HEK293 (cell line): ENCODE measurements around the gene ATF1.

Experiments used
- CTCF ChIA-PET: fragments of 350-600 bp; formaldehyde crosslinking; extraction: SDS; loops from one replicate; lab custom pipeline; 2021; ENCODE audit warnings: antibody characterized with exemption; lab: Yijun Ruan, JAX
- POLR2A ChIA-PET: fragments of 300-600 bp; formaldehyde crosslinking; extraction: SDS; loops from one replicate; lab custom pipeline; 2020; ENCODE audit warnings: antibody characterized with exemption, inconsistent platforms; lab: Yijun Ruan, JAX
- H3K27ac ChIP-seq: fragments of 200-500 bp; sonication (Bioruptor generic); 2 replicates; pipeline ENCODE4 v1.5.1; 2014; ENCODE audit warnings: low read depth, low read length, control low read depth, inconsistent platforms; ENCODE audit errors: extremely low read depth
- H3K36me3 ChIP-seq, 2 experiments: fragments of 200-500 bp in 1 of 2; sonication (Bioruptor generic) in 1 of 2; 1 replicate in 1 of 2; 2 replicates in 1 of 2; pipeline ENCODE4 v1.5.1; 2014 to 2017; ENCODE audit warnings: inconsistent platforms in 2 of 2, low read length in 2 of 2; ENCODE audit not compliant: control insufficient read depth in 2 of 2, insufficient read depth in 1 of 2
- H3K4me1 ChIP-seq: fragments of 200-500 bp; sonication (Bioruptor generic); 2 replicates; pipeline ENCODE4 v1.5.1; 2014; ENCODE audit warnings: mild to moderate bottlenecking, low read length, inconsistent platforms; ENCODE audit not compliant: control insufficient read depth, insufficient read depth
- H3K4me3 ChIP-seq: 2 replicates; pipeline ENCODE4 v1.5.1; 2011; ENCODE audit warnings: low read depth, mild to moderate bottlenecking, control low read depth, low read length, moderate library complexity
- H3K9me3 ChIP-seq: fragments of 200-500 bp; sonication (Bioruptor generic); 2 replicates; pipeline ENCODE4 v1.5.1; 2014; ENCODE audit warnings: low read depth, low read length, inconsistent platforms; ENCODE audit not compliant: control insufficient read depth, insufficient read depth
- FEZF1 ChIP-seq: fragments of 450-650 bp; formaldehyde crosslinking; IDR thresholded peaks from 2 replicates; pipeline ENCODE4 v1.5.1; 2016; ENCODE audit warnings: missing biosample characterization, missing genetic modification characterization
- SETDB1 ChIP-seq: IDR thresholded peaks from one replicate; pipeline ENCODE4 v1.6.1; 2017; ENCODE audit warnings: mild to moderate bottlenecking, low read length, moderate library complexity, mixed read lengths; ENCODE audit not compliant: insufficient read length
- ZFP41 ChIP-seq: fragments of 450-650 bp; formaldehyde crosslinking; IDR thresholded peaks from 2 replicates; pipeline ENCODE4 v1.5.1; 2016; ENCODE audit warnings: missing biosample characterization, missing genetic modification characterization, borderline replicate concordance
- ZNF114 ChIP-seq: fragments of 450-650 bp; formaldehyde crosslinking; IDR thresholded peaks from 2 replicates; pipeline ENCODE4 v1.5.0; 2017; ENCODE audit warnings: missing biosample characterization, missing genetic modification characterization
- ZNF2 ChIP-seq: fragments of 450-650 bp; formaldehyde crosslinking; IDR thresholded peaks from 2 replicates; pipeline ENCODE4 v1.5.1; 2016; ENCODE audit warnings: missing biosample characterization, missing genetic modification characterization
- ZNF202 ChIP-seq: fragments of 450-650 bp; formaldehyde crosslinking; IDR thresholded peaks from 2 replicates; pipeline ENCODE4 v1.5.1; 2016; ENCODE audit warnings: missing biosample characterization, missing genetic modification characterization, borderline replicate concordance
- ZNF214 ChIP-seq: fragments of 450-650 bp; formaldehyde crosslinking; IDR thresholded peaks from 2 replicates; pipeline ENCODE4 v1.5.1; 2017; ENCODE audit warnings: missing biosample characterization, mild to moderate bottlenecking, missing genetic modification characterization, borderline replicate concordance
- ZNF221 ChIP-seq: fragments of 450-650 bp; formaldehyde crosslinking; IDR thresholded peaks from 2 replicates; pipeline ENCODE4 v1.5.1; 2017; ENCODE audit warnings: missing biosample characterization, missing genetic modification characterization, borderline replicate concordance
- ZNF223 ChIP-seq: fragments of 450-650 bp; formaldehyde crosslinking; IDR thresholded peaks from 2 replicates; pipeline ENCODE4 v1.5.1; 2016; ENCODE audit warnings: missing biosample characterization, missing genetic modification characterization
- ZNF311 ChIP-seq: fragments of 450-650 bp; formaldehyde crosslinking; IDR thresholded peaks from 2 replicates; pipeline ENCODE4 v1.5.1; 2017; ENCODE audit warnings: missing biosample characterization, missing genetic modification characterization, borderline replicate concordance
- ZNF335 ChIP-seq: fragments of 450-650 bp; formaldehyde crosslinking; conservative IDR thresholded peaks from 2 replicates; pipeline ENCODE4 v1.5.1; 2016; ENCODE audit warnings: missing biosample characterization, missing genetic modification characterization
- ZNF416 ChIP-seq: fragments of 450-650 bp; formaldehyde crosslinking; IDR thresholded peaks from 2 replicates; pipeline ENCODE4 v1.5.1; 2016; ENCODE audit warnings: missing biosample characterization, missing genetic modification characterization
- ZNF423 ChIP-seq: fragments of 450-650 bp; formaldehyde crosslinking; IDR thresholded peaks from 2 replicates; pipeline ENCODE4 v1.5.1; 2016; ENCODE audit warnings: missing biosample characterization, missing genetic modification characterization
- ZNF473 ChIP-seq: fragments of 450-650 bp; formaldehyde crosslinking; IDR thresholded peaks from 2 replicates; pipeline ENCODE4 v1.5.1; 2017; ENCODE audit warnings: missing biosample characterization, missing genetic modification characterization
- ZNF529 ChIP-seq: fragments of 450-650 bp; formaldehyde crosslinking; IDR thresholded peaks from 2 replicates; pipeline ENCODE4 v1.5.1; 2017; ENCODE audit warnings: missing genetic modification characterization, missing biosample characterization; ENCODE audit not compliant: insufficient replicate concordance
- ZNF623 ChIP-seq: fragments of 450-650 bp; formaldehyde crosslinking; IDR thresholded peaks from 2 replicates; pipeline ENCODE4 v1.5.1; 2016; ENCODE audit warnings: missing biosample characterization, missing genetic modification characterization
- ZNF707 ChIP-seq: fragments of 450-650 bp; formaldehyde crosslinking; IDR thresholded peaks from 2 replicates; pipeline ENCODE4 v1.5.1; 2016; ENCODE audit warnings: missing biosample characterization, missing genetic modification characterization
- TF ChIP-seq, protein P1 (sequence below): fragments of 450-650 bp; formaldehyde crosslinking; IDR thresholded peaks from 2 replicates; pipeline ENCODE4 v1.5.0; 2017; ENCODE audit warnings: missing biosample characterization, missing genetic modification characterization, borderline replicate concordance
- TF ChIP-seq, protein P2 (sequence below): fragments of 450-650 bp; formaldehyde crosslinking; IDR thresholded peaks from 2 replicates; pipeline ENCODE4 v1.5.1; 2017; ENCODE audit warnings: missing biosample characterization, missing genetic modification characterization
- TF ChIP-seq, protein P3 (sequence below): fragments of 450-650 bp; formaldehyde crosslinking; IDR thresholded peaks from 2 replicates; pipeline ENCODE4 v1.5.1; 2017; ENCODE audit warnings: missing biosample characterization, missing genetic modification characterization

The ATF1 gene

DNA sequence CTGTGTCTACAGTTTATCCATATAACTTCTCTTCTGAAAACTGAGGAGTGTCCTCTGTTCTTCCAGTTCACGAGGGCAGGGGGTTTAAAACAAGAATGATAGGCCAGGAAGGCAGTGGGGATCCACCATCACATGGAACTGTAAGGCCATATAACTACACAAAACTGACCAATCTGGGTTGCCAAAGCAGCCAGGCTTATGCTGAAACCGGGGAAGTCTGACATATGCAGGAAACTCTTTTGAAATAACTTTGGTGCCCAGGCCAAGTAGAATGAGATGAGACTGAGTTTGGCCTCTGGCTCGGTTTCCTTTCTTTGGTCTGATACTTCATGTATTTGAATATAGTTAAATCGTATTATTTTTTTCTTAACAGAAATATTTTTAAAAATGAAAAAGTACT is 18.0 kb upstream of the ATF1 start:
- H3K27ac ChIP-seq: no peak overlapping the region
- CTCF ChIA-PET: interaction anchor here (0.7 to 0.8 kb wide), 2 partner anchors 12 to 778 kb away, joined by 3 read pairs; no protein-coding TSS in a partner anchor
- TF ChIP-seq ZNF2 (tag by site-specific recombination) (no peak), ZFP41 (no peak), ZNF423 (tag by site-specific recombination) (no peak), ZNF223 (tag by site-specific recombination) (no peak)
- TF ChIP-seq, all 188 proteins: peak for 0
- Histone ChIP-seq H3K36me3 (peaks cover 5 to 41% of the 10 kb centered on the region in 2 experiments; a peak in 2 of 3 replicates), H3K4me1 (no peaks in the 10 kb centered on the region; the same call in 1 of the 2 replicates), H3K4me3 (no peak overlapping the region), H3K9me3 (no peaks in the 10 kb centered on the region)
- POLR2A ChIA-PET: no interaction called here

DNA sequence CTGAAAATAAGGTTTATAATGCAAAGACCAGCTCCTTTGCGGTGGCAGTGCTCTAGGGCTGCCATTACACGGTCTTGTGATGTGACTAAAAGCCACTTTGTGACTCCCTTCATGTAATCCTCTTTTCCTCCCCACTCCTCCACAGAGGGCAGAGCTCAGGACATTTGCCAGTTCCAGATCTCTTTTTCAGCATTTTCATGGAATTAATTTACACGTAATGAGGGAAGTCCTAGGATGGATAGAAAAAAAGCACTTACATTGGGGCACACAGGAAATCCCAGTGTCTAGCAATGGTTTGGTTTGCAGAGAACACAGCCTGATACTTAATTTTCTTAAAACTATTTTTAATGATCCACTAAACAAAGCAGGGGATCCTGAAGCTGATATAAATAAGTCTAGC is 17.5 kb upstream of the ATF1 start:
- H3K27ac ChIP-seq: no peak overlapping the region
- no peak overlapping the region for H3K4me3 ChIP-seq
- no peaks in the 10 kb centered on the region for H3K9me3 ChIP-seq
- H3K36me3 ChIP-seq: peaks cover 4 to 35% of the 10 kb centered on the region in 2 experiments; a peak in 2 of 3 replicates
- H3K4me1 ChIP-seq: no peaks in the 10 kb centered on the region; the same call in 1 of the 2 replicates
- ChIA-PET POLR2A (no interaction called here), CTCF (interaction anchor here (0.5 to 0.8 kb wide), 3 partner anchors 12 to 779 kb away, joined by 3 read pairs; no protein-coding TSS in a partner anchor)
- TF ChIP-seq ZNF416 (tag by site-specific recombination): no peak
- no peak for TF ChIP-seq ZNF335 (tag by site-specific recombination)
- TF ChIP-seq FEZF1 (tag by site-specific recombination): no peak
- TF ChIP-seq ZNF214: no peak
- no peak for TF ChIP-seq ZNF311 (tag by site-specific recombination)
- TF ChIP-seq SETDB1: no peak
- TF ChIP-seq, protein P1, sequence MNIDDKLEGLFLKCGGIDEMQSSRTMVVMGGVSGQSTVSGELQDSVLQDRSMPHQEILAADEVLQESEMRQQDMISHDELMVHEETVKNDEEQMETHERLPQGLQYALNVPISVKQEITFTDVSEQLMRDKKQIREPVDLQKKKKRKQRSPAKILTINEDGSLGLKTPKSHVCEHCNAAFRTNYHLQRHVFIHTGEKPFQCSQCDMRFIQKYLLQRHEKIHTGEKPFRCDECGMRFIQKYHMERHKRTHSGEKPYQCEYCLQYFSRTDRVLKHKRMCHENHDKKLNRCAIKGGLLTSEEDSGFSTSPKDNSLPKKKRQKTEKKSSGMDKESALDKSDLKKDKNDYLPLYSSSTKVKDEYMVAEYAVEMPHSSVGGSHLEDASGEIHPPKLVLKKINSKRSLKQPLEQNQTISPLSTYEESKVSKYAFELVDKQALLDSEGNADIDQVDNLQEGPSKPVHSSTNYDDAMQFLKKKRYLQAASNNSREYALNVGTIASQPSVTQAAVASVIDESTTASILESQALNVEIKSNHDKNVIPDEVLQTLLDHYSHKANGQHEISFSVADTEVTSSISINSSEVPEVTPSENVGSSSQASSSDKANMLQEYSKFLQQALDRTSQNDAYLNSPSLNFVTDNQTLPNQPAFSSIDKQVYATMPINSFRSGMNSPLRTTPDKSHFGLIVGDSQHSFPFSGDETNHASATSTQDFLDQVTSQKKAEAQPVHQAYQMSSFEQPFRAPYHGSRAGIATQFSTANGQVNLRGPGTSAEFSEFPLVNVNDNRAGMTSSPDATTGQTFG: no peak
- TF ChIP-seq, protein P2, sequence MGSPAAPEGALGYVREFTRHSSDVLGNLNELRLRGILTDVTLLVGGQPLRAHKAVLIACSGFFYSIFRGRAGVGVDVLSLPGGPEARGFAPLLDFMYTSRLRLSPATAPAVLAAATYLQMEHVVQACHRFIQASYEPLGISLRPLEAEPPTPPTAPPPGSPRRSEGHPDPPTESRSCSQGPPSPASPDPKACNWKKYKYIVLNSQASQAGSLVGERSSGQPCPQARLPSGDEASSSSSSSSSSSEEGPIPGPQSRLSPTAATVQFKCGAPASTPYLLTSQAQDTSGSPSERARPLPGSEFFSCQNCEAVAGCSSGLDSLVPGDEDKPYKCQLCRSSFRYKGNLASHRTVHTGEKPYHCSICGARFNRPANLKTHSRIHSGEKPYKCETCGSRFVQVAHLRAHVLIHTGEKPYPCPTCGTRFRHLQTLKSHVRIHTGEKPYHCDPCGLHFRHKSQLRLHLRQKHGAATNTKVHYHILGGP: no peak
- TF ChIP-seq ZNF202: no peak
- no peak for TF ChIP-seq ZNF221 (tag by site-specific recombination)
- TF ChIP-seq ZNF623 (tag by site-specific recombination): no peak
- TF ChIP-seq ZNF114 (tag by site-specific recombination): no peak
- TF ChIP-seq ZNF529: no peak
- TF ChIP-seq ZNF707 (tag by site-specific recombination): no peak
- TF ChIP-seq, protein P3, sequence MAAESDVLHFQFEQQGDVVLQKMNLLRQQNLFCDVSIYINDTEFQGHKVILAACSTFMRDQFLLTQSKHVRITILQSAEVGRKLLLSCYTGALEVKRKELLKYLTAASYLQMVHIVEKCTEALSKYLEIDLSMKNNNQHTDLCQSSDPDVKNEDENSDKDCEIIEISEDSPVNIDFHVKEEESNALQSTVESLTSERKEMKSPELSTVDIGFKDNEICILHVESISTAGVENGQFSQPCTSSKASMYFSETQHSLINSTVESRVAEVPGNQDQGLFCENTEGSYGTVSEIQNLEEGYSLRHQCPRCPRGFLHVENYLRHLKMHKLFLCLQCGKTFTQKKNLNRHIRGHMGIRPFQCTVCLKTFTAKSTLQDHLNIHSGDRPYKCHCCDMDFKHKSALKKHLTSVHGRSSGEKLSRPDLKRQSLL: no peak
- TF ChIP-seq ZNF473 (tag by site-specific recombination): no peak
